ES-I3 (cell line): ENCODE measurements around the gene GFOD1.
"Not testable (repeated sequence)": the region's sequence is repeated elsewhere in the genome, so short reads cannot be mapped to it uniquely, and the experiment has no call there.

ENCODE experiments used
- H3K36me3 ChIP-seq: 2 replicates; pipeline ENCODE4 v1.6.1; 2013; ENCODE audit warnings: mild to moderate bottlenecking, low read length, control low read depth, moderate library complexity; ENCODE audit not compliant: insufficient read depth
- H3K4me1 ChIP-seq: 2 replicates; pipeline ENCODE4 v1.6.1; 2013; ENCODE audit warnings: mild to moderate bottlenecking, control low read depth, low read length; ENCODE audit not compliant: insufficient read depth
- H3K9ac ChIP-seq: 2 replicates; pipeline ENCODE4 v1.6.1; 2013; ENCODE audit warnings: low read depth, mild to moderate bottlenecking, low read length, moderate library complexity
- H3K9me3 ChIP-seq: 2 replicates; pipeline ENCODE4 v1.6.1; 2013; ENCODE audit warnings: mild to moderate bottlenecking, low read length, moderate library complexity; ENCODE audit not compliant: control insufficient read depth, insufficient read depth

GFOD1 gene

GRCh38 chr6:13470238-13471140 is 16.9 kb downstream of the GFOD1 start:
- Histone ChIP-seq H3K4me1 (peaks cover 6% of the 10 kb centered on the region), H3K36me3 (no peaks in the 10 kb centered on the region), H3K9me3 (peaks cover 6% of the 10 kb centered on the region; the same call in 1 of the 2 replicates), H3K9ac (no peak overlapping the region)

GRCh38 chr6:13469693-13470092 is 17.7 kb downstream of the GFOD1 start:
- Histone ChIP-seq H3K4me1 (peaks cover 12% of the 10 kb centered on the region), H3K9ac (no peak overlapping the region), H3K9me3 (peaks cover 6% of the 10 kb centered on the region; the same call in 1 of the 2 replicates), H3K36me3 (no peaks in the 10 kb centered on the region)

GRCh38 chr6:13468839-13469238 is 18.6 kb downstream of the GFOD1 start:
- H3K36me3 ChIP-seq = no peaks in the 10 kb centered on the region
- peaks cover 6% of the 10 kb centered on the region; the same call in 1 of the 2 replicates for H3K9me3 ChIP-seq
- no peak overlapping the region for H3K9ac ChIP-seq
- H3K4me1 ChIP-seq = peaks cover 12% of the 10 kb centered on the region

GRCh38 chr6:13467216-13467600 is 20.2 kb downstream of the GFOD1 start:
- Histone ChIP-seq H3K9me3 (peaks cover 6% of the 10 kb centered on the region; the same call in 1 of the 2 replicates), H3K36me3 (no peaks in the 10 kb centered on the region), H3K4me1 (peaks cover 25% of the 10 kb centered on the region), H3K9ac (no peak overlapping the region)

GRCh38 chr6:13466304-13467215 is 20.8 kb downstream of the GFOD1 start:
- Histone ChIP-seq H3K4me1 (peaks cover 31% of the 10 kb centered on the region), H3K9me3 (peaks cover 6% of the 10 kb centered on the region; the same call in 1 of the 2 replicates), H3K9ac (no peak overlapping the region), H3K36me3 (no peaks in the 10 kb centered on the region)

GRCh38 chr6:13465734-13466133 is 21.7 kb downstream of the GFOD1 start:
- H3K36me3 ChIP-seq = no peaks in the 10 kb centered on the region
- no peak overlapping the region for H3K9ac ChIP-seq
- peaks cover 6% of the 10 kb centered on the region; the same call in 1 of the 2 replicates for H3K9me3 ChIP-seq
- peaks cover 32% of the 10 kb centered on the region for H3K4me1 ChIP-seq

GRCh38 chr6:13463941-13464340 is 23.5 kb downstream of the GFOD1 start:
- Histone ChIP-seq H3K4me1 (peaks cover 32% of the 10 kb centered on the region), H3K36me3 (no peaks in the 10 kb centered on the region), H3K9ac (no peak overlapping the region), H3K9me3 (peaks cover 5% of the 10 kb centered on the region; the same call in 1 of the 2 replicates)

GRCh38 chr6:13463328-13463717 is 24.1 kb downstream of the GFOD1 start:
- H3K9ac ChIP-seq = no peak overlapping the region
- peaks cover 32% of the 10 kb centered on the region for H3K4me1 ChIP-seq
- H3K36me3 ChIP-seq = no peaks in the 10 kb centered on the region
- H3K9me3 ChIP-seq = no peaks in the 10 kb centered on the region

GRCh38 chr6:13462458-13463327 is 24.7 kb downstream of the GFOD1 start:
- no peaks in the 10 kb centered on the region for H3K36me3 ChIP-seq
- H3K4me1 ChIP-seq = peaks cover 32% of the 10 kb centered on the region
- no peaks in the 10 kb centered on the region for H3K9me3 ChIP-seq
- no peak overlapping the region; the same call in 1 of the 2 replicates for H3K9ac ChIP-seq

GRCh38 chr6:13461805-13462204 is 25.6 kb downstream of the GFOD1 start:
- no peaks in the 10 kb centered on the region for H3K9me3 ChIP-seq
- no peak overlapping the region for H3K9ac ChIP-seq
- peaks cover 32% of the 10 kb centered on the region for H3K4me1 ChIP-seq
- H3K36me3 ChIP-seq = no peaks in the 10 kb centered on the region

- Histone ChIP-seq H3K36me3 (no peaks in the 10 kb centered on the region), H3K9ac (no peak overlapping the region), H3K4me1 (peaks cover 32% of the 10 kb centered on the region), H3K9me3 (no peaks in the 10 kb centered on the region)
Measured at GRCh38 chr6:13461307-13461706, 26.1 kb downstream of the GFOD1 start.

GRCh38 chr6:13460289-13460688 is 27.1 kb downstream of the GFOD1 start:
- peaks cover 25% of the 10 kb centered on the region for H3K4me1 ChIP-seq
- H3K9me3 ChIP-seq, H3K36me3 ChIP-seq, H3K9ac ChIP-seq: not testable (repeated sequence)

GRCh38 chr6:13457577-13457976 is 29.8 kb downstream of the GFOD1 start:
- no peaks in the 10 kb centered on the region for H3K9me3 ChIP-seq
- H3K9ac ChIP-seq = no peak overlapping the region
- no peaks in the 10 kb centered on the region for H3K36me3 ChIP-seq
- peaks cover 11% of the 10 kb centered on the region for H3K4me1 ChIP-seq

GRCh38 chr6:13455552-13455966 is 31.8 kb downstream of the GFOD1 start:
- Histone ChIP-seq H3K9ac (no peak overlapping the region), H3K36me3 (no peaks in the 10 kb centered on the region), H3K9me3 (no peaks in the 10 kb centered on the region), H3K4me1 (no peaks in the 10 kb centered on the region)
